H1 (cell line): ENCODE data around the gene WNK2. TPM values are rescaled to one million over a fixed set of nuclear protein-coding genes. Genes with fewer than 3 reads are reported as not detected.

Experiments
- EZH2 ChIP-seq: fragments of 200-600 bp; sonication (generic); IDR thresholded peaks from 2 replicates; pipeline ENCODE4 v1.7.1; 2012; ENCODE audit warnings: low read depth, mild to moderate bottlenecking, moderate library complexity, low read length, inconsistent platforms; ENCODE audit not compliant: severe bottlenecking
- GTF2F1 ChIP-seq: IDR thresholded peaks from 2 replicates; pipeline ENCODE4 v1.6.1; 2012; ENCODE audit warnings: low read depth, low read length, improper control_type of control experiment, borderline replicate concordance
- polyA plus RNA-seq, 7 experiments: library from polyadenylated mRNA; depleted of rRNA in 3 of 7; stranded (reverse) in 5 of 7; unstranded in 2 of 7; fragments of >200 nt in 5 of 7; fragments of 200-250 nt in 2 of 7; gene quantifications; 1 replicate in 5 of 7; 2 replicates in 1 of 7; 4 replicates in 1 of 7; pipeline versions ENCODE4 v1.2.1 to v1.2.3, GENCODE V29; 2011 to 2013; ENCODE audit warnings: missing spikeins in 2 of 7, mixed read lengths in 2 of 7
- total RNA-seq: library from RNA; stranded (reverse); fragmentation: NEBNext Ultra II Directional; extraction: Animal tissue kit (Norgen Biotek cat#: 25700); gene quantifications from 2 replicates; pipeline ENCODE4 v1.2.1, GENCODE V29; 2021
- TF ChIP-seq, protein P1 (sequence below): IDR thresholded peaks from 2 replicates; pipeline ENCODE4 v1.6.1; 2012; ENCODE audit warnings: inconsistent platforms

WNK2 gene
- total and polyA plus RNA-seq, 2 of the 8 experiments (the other 6 are each of a cell fraction or from before 2014, with no cell fraction given): 12.0 to 87.2 TPM

DNA sequence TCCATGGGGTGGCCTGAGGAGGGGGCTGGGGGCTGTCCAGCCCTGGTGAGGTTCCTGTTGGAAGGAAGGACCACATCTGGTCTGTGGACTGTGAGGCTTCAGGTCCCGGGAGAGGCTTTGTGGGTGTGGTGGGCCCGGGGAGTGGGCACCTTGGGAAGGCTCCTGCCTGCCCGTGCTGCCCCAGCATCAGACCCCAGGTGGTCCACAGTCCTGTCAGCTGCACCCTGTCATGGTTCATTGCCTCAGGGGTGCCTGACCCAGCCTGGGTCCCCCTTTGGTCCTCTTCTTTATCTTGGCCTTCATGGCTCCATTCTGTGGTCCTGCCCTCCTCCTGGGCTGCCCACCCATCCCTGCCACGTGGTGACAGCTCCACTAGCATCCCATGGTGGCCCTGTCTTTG lies 36.7 kb downstream of the WNK2 start (continued):
- TF ChIP-seq GTF2F1 (no peak), EZH2 (no peak)
- TF ChIP-seq, protein P1, sequence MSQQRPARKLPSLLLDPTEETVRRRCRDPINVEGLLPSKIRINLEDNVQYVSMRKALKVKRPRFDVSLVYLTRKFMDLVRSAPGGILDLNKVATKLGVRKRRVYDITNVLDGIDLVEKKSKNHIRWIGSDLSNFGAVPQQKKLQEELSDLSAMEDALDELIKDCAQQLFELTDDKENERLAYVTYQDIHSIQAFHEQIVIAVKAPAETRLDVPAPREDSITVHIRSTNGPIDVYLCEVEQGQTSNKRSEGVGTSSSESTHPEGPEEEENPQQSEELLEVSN: no peak
